WTC11 (cell line): Measurements from ENCODE around the gene THSD4.

ENCODE experiments used
- NFYB ChIP-seq: sonication (generic); formaldehyde crosslinking; conservative IDR thresholded peaks from 2 replicates; pipeline ENCODE4 v1.8.0; 2022; ENCODE audit warnings: low read depth, missing genetic modification reagents
- NR1H2 ChIP-seq: sonication (generic); formaldehyde crosslinking; IDR thresholded peaks from 2 replicates; pipeline ENCODE4 v1.9.0; 2021; ENCODE audit warnings: mild to moderate bottlenecking, moderate library complexity, missing genetic modification reagents
- RORB ChIP-seq: fragments of 250-450 bp; sonication (Bioruptor Pico); IDR thresholded peaks from 2 replicates; pipeline ENCODE4 v1.9.0; 2021; ENCODE audit warnings: mild to moderate bottlenecking
- SMAD3 ChIP-seq: sonication (generic); formaldehyde crosslinking; IDR thresholded peaks from 2 replicates; pipeline ENCODE4 v1.8.0; 2022; ENCODE audit warnings: missing genetic modification reagents, mild to moderate bottlenecking, borderline replicate concordance
- SP1 ChIP-seq: sonication (generic); formaldehyde crosslinking; conservative IDR thresholded peaks from 2 replicates; pipeline ENCODE4 v1.8.1; 2022; ENCODE audit warnings: missing genetic modification reagents
- ZBTB21 ChIP-seq: sonication (generic); formaldehyde crosslinking; IDR thresholded peaks from 2 replicates; pipeline ENCODE4 v1.8.1; 2023; ENCODE audit warnings: mild to moderate bottlenecking, missing genetic modification reagents, borderline replicate concordance
- ZNF121 ChIP-seq: sonication (generic); formaldehyde crosslinking; IDR thresholded peaks from 2 replicates; pipeline ENCODE4 v1.8.0; 2023; ENCODE audit warnings: missing genetic modification reagents
- TF ChIP-seq, protein P1 (sequence below): sonication (generic); formaldehyde crosslinking; IDR thresholded peaks from 2 replicates; pipeline ENCODE4 v1.8.0; 2022; ENCODE audit warnings: mild to moderate bottlenecking, missing genetic modification reagents
- TF ChIP-seq, protein P2 (sequence below): fragments of 200-600 bp; IDR thresholded peaks from 2 replicates; pipeline ENCODE4 v1.8.0; 2022; ENCODE audit warnings: antibody characterized with exemption

DNA sequence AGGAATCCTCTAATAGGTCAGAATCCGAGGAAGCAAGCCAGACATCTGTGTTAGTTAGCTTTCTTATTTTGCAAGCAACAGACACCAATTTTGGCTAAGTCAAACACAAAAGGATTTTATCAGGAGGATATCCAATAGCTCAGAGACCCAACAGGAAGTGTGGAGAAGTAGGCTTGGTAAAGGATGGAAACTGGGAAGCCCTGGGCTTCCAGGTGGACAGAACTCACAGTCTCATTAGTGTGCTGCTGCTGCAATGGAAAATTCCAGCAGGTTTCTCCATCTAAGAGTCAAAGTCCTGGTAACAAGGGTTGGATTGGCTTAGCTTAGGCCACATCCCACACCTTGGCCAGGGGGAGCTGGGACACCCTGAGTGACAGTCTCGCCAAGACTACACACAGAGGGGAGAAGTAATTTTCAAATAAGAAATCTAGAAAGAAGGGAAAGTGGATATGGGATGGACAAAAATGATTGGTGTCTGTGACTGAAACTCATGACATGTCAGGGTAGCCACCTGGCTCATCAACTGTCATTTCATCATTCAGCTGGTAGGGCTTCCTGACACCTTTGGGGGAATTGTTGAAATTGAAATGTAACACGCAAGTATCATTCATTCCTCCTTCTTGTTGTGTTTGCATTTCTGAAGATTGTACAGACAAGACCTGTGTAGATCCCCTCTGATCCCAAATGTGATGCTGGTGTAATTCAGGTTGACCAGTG lies 158.6 kb downstream of the THSD4 start:
- TF ChIP-seq NFYB (no peak), SMAD3 (CRISPR knock-in tag) (no peak), NR1H2 (CRISPR knock-in tag) (no peak), ZNF121 (CRISPR knock-in tag) (no peak), SP1 (no peak), ZBTB21 (CRISPR knock-in tag) (no peak), RORB (CRISPR knock-in tag) (no peak)
- TF ChIP-seq, protein P1, sequence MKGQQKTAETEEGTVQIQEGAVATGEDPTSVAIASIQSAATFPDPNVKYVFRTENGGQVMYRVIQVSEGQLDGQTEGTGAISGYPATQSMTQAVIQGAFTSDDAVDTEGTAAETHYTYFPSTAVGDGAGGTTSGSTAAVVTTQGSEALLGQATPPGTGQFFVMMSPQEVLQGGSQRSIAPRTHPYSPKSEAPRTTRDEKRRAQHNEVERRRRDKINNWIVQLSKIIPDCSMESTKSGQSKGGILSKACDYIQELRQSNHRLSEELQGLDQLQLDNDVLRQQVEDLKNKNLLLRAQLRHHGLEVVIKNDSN: no peak
- TF ChIP-seq, protein P2, sequence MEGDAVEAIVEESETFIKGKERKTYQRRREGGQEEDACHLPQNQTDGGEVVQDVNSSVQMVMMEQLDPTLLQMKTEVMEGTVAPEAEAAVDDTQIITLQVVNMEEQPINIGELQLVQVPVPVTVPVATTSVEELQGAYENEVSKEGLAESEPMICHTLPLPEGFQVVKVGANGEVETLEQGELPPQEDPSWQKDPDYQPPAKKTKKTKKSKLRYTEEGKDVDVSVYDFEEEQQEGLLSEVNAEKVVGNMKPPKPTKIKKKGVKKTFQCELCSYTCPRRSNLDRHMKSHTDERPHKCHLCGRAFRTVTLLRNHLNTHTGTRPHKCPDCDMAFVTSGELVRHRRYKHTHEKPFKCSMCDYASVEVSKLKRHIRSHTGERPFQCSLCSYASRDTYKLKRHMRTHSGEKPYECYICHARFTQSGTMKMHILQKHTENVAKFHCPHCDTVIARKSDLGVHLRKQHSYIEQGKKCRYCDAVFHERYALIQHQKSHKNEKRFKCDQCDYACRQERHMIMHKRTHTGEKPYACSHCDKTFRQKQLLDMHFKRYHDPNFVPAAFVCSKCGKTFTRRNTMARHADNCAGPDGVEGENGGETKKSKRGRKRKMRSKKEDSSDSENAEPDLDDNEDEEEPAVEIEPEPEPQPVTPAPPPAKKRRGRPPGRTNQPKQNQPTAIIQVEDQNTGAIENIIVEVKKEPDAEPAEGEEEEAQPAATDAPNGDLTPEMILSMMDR: no peak
